Ovary (tissue), 3 donors: ENCODE results near the gene CEMIP.

Experiments
- CTCF ChIP-seq, 3 donors: fragments of 450-650 bp in 2 of 3; fragments of 200-600 bp in 1 of 3; IDR thresholded peaks; one replicate each; pipeline versions ENCODE4 v1.5.1 to v1.8.0; 2016 to 2022; ENCODE audit warnings: antibody characterized with exemption in 3 of 3, mild to moderate bottlenecking in 1 of 3
- EP300 ChIP-seq: sonication (generic); formaldehyde crosslinking; IDR thresholded peaks from one replicate; pipeline ENCODE4 v1.6.1; 2017; ENCODE audit warnings: antibody characterized with exemption
- POLR2A ChIP-seq: fragments of 450-650 bp; IDR thresholded peaks from one replicate; pipeline ENCODE4 v1.6.1; 2017; ENCODE audit warnings: antibody characterized with exemption, mild to moderate bottlenecking, moderate library complexity
- donor health status: DM: no; HTN: no; CAD: no.

GRCh38 chr15:80948651-80949292, 169.6 kb downstream of the CEMIP start:
- TF ChIP-seq POLR2A (no peak), CTCF (IDR thresholded peaks at IDR 0.05) (no peak), EP300 (no peak)
